Aortic smooth muscle cell (primary cell): ENCODE measurements around the gene RPS6KA4. TPM values are rescaled to one million over a fixed set of nuclear protein-coding genes. Genes with fewer than 3 reads are reported as not detected.

ENCODE experiments used
- total RNA-seq: library from RNA; depleted of rRNA; stranded (reverse); fragments of >200 nt; gene quantifications from 2 replicates; pipeline ENCODE4 v1.2.3, GENCODE V29; 2014

RPS6KA4 gene
- 46.5 and 53.1 TPM in 2 replicates for total RNA-seq

DNA sequence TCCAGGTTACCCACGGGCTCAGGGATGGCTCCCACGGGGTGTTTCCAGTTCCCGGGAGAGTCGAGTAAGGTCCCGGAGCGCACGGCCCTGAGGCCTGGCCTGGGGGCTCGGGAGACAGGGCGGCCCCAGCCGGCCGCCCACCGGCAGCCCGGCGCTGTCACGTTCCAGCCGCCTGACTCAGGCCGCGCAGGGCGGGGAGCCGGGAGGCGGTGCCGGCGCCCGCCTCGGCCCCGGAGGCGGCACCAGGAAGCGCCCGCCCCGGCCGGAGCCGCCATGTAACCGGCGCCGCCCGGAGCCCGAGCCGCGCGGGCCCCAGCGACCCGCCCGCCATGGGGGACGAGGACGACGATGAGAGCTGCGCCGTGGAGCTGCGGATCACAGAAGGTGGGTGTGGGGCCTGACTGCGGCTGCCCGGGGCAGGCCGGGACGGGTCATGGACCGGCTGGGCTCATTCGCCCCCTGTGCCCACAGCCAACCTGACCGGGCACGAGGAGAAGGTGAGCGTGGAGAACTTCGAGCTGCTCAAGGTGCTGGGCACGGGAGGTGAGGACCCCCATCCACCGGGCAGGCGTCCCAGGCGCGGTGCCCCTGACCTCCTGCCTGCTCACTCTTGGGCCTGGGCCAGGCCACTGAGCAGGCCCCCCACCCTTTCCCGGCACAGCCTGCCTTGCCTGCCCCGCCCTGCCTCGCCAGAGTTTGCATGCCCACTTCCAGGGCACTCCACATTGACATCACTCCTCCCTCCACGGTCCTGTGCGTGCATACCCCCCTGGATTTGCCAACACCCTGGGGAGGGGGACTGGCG is at the start of gene RPS6KA4:
TSS of gene RPS6KA4 (plus strand) at position 256 of the 805 bp plus-strand sequence. CDS start at position 330, 74 bp downstream.

DNA sequence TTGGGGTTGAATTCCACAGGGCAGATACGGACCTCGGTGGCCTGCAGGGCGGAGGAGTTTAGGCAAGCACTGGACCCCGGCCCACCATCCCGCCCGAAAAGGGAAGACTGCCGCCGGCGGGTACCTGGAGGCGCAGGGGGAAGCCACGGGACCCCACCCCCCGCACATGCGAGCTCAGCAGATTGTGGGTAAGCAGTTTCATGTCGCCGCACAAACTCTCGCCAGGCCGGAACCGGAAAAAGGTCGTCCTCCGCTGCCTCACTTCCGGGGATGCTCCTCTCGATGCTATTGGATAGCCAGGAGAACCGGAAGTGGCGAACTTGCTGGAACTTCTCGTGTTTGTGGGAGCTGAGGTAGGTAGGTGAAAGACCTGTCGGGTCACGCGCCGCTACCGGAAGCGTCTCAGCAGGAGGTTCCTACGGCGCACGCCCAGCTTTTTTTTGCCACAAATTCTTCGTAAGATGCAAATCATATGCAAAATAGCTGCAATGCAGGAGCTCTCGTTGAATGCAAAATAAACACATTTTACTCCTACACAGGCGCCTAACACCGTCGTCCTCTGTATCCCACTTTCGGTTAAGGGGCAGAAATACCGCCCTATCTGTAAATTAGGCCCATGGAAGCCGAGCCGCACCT is 41.5 kb upstream of the RPS6KA4 start, which contains the start of gene TRMT112:
TSS of gene TRMT112 (minus strand) at position 235 of the 636 bp plus-strand sequence. CDS start at position 202, 33 bp downstream.

DNA sequence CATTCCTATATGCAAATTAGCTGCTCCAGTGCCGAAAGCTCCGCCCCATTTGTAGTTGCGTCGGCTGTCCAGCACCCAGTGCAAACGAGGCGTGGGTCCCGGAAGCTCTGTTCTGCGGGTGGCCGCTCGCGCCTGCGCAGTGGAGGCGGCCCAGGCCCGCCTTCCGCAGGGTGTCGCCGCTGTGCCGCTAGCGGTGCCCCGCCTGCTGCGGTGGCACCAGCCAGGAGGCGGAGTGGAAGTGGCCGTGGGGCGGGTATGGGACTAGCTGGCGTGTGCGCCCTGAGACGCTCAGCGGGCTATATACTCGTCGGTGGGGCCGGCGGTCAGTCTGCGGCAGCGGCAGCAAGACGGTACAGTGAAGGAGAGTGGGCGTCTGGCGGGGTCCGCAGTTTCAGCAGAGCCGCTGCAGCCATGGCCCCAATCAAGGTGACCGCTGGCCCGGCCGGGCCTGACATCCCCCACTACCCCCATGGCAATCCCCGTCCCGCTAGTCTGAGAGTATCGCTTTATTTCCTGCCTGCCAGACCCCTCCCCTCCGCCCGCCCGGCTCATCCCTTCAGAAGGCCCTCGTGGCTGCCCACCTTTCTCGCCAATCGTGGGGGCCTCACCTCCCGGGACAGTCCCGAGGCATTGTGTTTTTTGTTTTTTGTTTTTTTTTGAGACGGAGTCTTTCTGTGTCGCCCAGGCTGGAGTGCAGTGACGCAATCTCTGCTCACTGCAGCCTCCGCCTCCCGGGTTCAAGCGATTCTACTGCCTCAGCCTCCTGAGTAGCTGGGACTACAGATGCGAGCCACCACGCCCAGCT is 40.8 kb upstream of the RPS6KA4 start, which contains the start of gene PRDX5:
TSS of gene PRDX5 (plus strand) at position 161 of the 805 bp plus-strand sequence. CDS start at position 256, 95 bp downstream.

DNA sequence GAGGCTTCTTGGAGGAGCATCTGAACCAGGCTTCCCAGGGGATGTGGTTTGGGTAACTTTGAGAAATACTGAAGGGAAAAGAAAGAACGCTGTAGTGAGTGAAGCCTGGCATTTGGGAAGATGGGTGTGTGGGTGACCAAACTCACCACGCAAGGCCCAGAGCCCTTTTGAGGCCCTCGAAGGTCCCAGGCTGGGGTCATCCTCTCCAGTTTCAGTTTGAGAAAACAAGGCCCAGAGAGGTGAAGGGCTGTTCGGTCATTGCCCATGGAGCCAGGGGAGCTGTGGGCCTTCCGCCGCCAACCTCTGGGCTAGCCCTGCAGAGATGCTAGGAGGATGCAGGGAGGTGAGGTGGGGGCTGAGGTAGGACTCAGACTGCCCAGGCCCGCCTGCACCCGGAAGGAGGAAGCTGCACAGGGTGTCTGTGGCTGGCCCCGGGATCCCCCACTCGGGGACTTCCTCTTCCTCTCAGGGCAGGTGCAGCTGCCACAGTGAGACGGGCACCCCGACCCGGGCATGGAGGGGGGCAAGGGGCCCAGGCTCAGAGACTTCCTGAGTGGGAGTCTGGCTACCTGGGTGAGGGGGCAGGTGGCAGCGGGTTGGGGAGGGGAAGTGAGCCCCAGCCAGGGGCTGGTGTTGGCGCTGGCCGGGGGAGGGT is 19.1 kb upstream of the RPS6KA4 start, which contains the start of gene CCDC88B:
TSS of gene CCDC88B (plus strand) at position 451 of the 655 bp plus-strand sequence. CDS start at position 514, 63 bp downstream.

Other genes starting within 250 kb of the RPS6KA4 start
- gene MACROD1, start 193.0 kb upstream of the RPS6KA4 start, total RNA-seq: 15.5 and 19.3 TPM in 2 replicates
- gene STIP1, start 173.0 kb upstream of the RPS6KA4 start, total RNA-seq: 98.2 and 140 TPM in 2 replicates
- 50.9 and 96.3 TPM in 2 replicates for gene FERMT3, start 152.4 kb upstream of the RPS6KA4 start, total RNA-seq
- gene TRPT1, start 133.0 kb upstream of the RPS6KA4 start, total RNA-seq: 32.1 and 36.1 TPM in 2 replicates
- 51.7 and 61.8 TPM in 2 replicates for gene NUDT22, start 132.9 kb upstream of the RPS6KA4 start, total RNA-seq
- 9.0 and 10.4 TPM in 2 replicates for gene DNAJC4, start 128.6 kb upstream of the RPS6KA4 start, total RNA-seq
- gene VEGFB, start 124.6 kb upstream of the RPS6KA4 start, total RNA-seq: 24.6 and 39.0 TPM in 2 replicates
- 92.3 and 132 TPM in 2 replicates for gene FKBP2, start 118.1 kb upstream of the RPS6KA4 start, total RNA-seq
- 336 and 439 TPM in 2 replicates for gene PPP1R14B, start 112.2 kb upstream of the RPS6KA4 start, total RNA-seq
- gene PLCB3, start 107.6 kb upstream of the RPS6KA4 start, total RNA-seq: 53.6 and 68.6 TPM in 2 replicates
- gene BAD, start 74.5 kb upstream of the RPS6KA4 start, total RNA-seq: 65.1 and 72.4 TPM in 2 replicates
- 6.3 and 7.6 TPM in 2 replicates for gene GPR137, start 73.3 kb upstream of the RPS6KA4 start, total RNA-seq
- gene KCNK4, start 67.9 kb upstream of the RPS6KA4 start, total RNA-seq: not detected in 2 replicates
- gene CATSPERZ, start 58.8 kb upstream of the RPS6KA4 start, total RNA-seq: 0.50 and 0.66 TPM in 2 replicates
- 32.7 and 40.6 TPM in 2 replicates for gene ESRRA, start 53.6 kb upstream of the RPS6KA4 start, total RNA-seq
- 197 and 232 TPM in 2 replicates for gene TRMT112, start 41.6 kb upstream of the RPS6KA4 start, total RNA-seq
- 260 and 296 TPM in 2 replicates for gene PRDX5, start 41.0 kb upstream of the RPS6KA4 start, total RNA-seq
- gene CCDC88B, start 19.0 kb upstream of the RPS6KA4 start, total RNA-seq: 4.3 and 4.5 TPM in 2 replicates
- gene SLC22A11, start 196.8 kb downstream of the RPS6KA4 start, total RNA-seq: not detected in 2 replicates
- gene SLC22A12, start 232.1 kb downstream of the RPS6KA4 start, total RNA-seq: not detected in 2 replicates